WERI-Rb-1 (cell line): ENCODE results near the gene STPG2.

Experiments
- DNase-seq: peaks from one replicate; pipeline ENCODE4 v3.0.0-alpha.2; 2020
- H3K27ac ChIP-seq: fragments of 250-450 bp; sonication (Bioruptor Pico); 2 replicates; pipeline ENCODE4 v1.5.1; 2020; ENCODE audit warnings: mild to moderate bottlenecking, moderate library complexity
- H3K27me3 ChIP-seq: fragments of 250-450 bp; sonication (Bioruptor Pico); 2 replicates; pipeline ENCODE4 v1.5.1; 2021; ENCODE audit warnings: mild to moderate bottlenecking, low read depth, moderate library complexity; ENCODE audit not compliant: insufficient read depth, severe bottlenecking
- H3K36me3 ChIP-seq: fragments of 250-450 bp; sonication (Bioruptor Pico); 2 replicates; pipeline ENCODE4 v1.5.1; 2020; ENCODE audit warnings: mild to moderate bottlenecking, moderate library complexity
- H3K4me3 ChIP-seq: 2 replicates; pipeline ENCODE4 v1.5.1; 2011; ENCODE audit warnings: low read depth, mild to moderate bottlenecking, control low read depth, low read length
- H3K9me3 ChIP-seq: fragments of 250-450 bp; sonication (Bioruptor Pico); 2 replicates; pipeline ENCODE4 v1.5.1; 2021; ENCODE audit warnings: mild to moderate bottlenecking, moderate library complexity; ENCODE audit not compliant: severe bottlenecking
- TF ChIP-seq, protein P1 (sequence below): IDR thresholded peaks from 2 replicates; pipeline ENCODE4 v1.5.1; 2011; ENCODE audit warnings: low read depth, mild to moderate bottlenecking, control low read depth, inconsistent platforms, low read length

STPG2 gene

DNA sequence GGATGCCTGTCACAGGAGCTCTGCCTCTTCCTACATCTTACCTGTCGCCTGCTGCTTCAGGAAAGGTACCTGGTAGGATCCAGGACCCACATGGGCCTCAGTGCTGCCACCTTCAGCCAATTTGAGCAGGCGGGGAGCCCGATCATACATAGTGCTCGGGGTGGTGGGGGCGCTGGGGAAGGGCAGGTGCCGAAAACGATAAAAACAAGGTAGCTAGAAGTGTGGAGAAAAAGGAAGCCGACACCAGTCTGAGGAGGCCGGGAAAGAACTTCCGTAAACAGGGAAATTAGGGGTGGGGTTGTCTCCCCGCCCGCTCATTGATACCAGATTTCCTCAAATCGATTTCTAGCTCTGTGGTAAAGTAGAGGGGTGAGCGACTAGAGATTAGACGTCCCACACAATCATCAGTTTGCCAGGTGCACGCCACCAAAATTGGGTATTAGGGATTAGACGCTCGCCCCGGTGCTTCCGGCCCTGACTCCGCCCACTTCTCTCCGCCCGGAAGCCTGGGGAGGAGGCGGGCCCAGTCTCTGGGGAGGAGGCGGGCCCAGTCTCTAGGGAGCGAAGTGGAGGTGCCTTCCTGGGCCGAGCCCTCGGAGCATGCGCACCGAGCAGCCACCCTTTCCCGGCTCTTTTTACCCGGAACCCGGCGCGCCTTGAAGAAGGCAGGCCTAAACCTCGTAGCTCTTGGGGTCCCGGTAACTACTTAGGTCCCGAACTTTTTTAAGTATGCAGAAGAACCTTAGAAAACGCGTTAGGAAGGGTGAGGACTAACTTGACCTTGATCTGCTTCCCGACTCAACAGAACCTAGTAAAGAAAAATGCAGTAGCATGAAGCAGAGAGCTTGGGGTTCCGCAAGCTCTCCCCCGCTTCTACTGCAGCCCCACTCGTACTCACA lies at the start of gene STPG2:
Gene STPG2, minus strand, starts transcription at position 476 of the 899 bp plus-strand sequence.
- TF ChIP-seq, protein P1, sequence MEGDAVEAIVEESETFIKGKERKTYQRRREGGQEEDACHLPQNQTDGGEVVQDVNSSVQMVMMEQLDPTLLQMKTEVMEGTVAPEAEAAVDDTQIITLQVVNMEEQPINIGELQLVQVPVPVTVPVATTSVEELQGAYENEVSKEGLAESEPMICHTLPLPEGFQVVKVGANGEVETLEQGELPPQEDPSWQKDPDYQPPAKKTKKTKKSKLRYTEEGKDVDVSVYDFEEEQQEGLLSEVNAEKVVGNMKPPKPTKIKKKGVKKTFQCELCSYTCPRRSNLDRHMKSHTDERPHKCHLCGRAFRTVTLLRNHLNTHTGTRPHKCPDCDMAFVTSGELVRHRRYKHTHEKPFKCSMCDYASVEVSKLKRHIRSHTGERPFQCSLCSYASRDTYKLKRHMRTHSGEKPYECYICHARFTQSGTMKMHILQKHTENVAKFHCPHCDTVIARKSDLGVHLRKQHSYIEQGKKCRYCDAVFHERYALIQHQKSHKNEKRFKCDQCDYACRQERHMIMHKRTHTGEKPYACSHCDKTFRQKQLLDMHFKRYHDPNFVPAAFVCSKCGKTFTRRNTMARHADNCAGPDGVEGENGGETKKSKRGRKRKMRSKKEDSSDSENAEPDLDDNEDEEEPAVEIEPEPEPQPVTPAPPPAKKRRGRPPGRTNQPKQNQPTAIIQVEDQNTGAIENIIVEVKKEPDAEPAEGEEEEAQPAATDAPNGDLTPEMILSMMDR, result peak; percentile 74
- Histone ChIP-seq H3K27ac (peak within 1 kb of the TSS; percentile 91), H3K27me3 (no peaks in the 10 kb centered on the region), H3K9me3 (no peaks in the 10 kb centered on the region), H3K4me3 (peak within 1 kb of the TSS; percentile 89), H3K36me3 (no peaks in the 10 kb centered on the region)
- peak; percentile 98 for DNase-seq

DNA sequence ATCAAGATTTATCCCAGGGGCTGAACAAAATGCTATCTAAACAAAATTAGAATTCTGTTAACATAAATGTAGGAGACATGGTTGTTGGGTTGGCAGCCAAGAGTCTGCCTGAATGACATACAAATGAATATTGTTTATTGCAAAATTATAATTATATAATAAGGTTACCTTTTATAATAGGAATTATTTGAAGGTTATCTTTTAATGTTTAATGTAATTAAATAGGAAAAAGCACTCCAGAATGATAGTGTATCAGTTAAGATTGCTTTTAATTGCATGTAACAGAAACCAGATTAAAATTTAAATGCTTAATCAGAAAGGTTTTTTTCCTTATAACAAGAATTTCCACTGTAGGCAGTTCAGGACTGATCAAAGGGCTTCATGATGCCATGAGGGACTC lies 42.0 kb upstream of the STPG2 start:
- no peaks in the 10 kb centered on the region for H3K36me3 ChIP-seq
- DNase-seq, result no peak
- no peak overlapping the region for H3K4me3 ChIP-seq
- no peaks in the 10 kb centered on the region for H3K27me3 ChIP-seq
- H3K27ac ChIP-seq, result no peak overlapping the region
- TF ChIP-seq, protein P1, result no peak
- H3K9me3 ChIP-seq, result no peaks in the 10 kb centered on the region

GRCh38 chr4:98181809-98182208 lies 38.5 kb upstream of the STPG2 start:
- DNase-seq, result no peak
- H3K9me3 ChIP-seq, result no peaks in the 10 kb centered on the region
- no peaks in the 10 kb centered on the region for H3K36me3 ChIP-seq
- TF ChIP-seq, protein P1, result no peak
- H3K27me3 ChIP-seq, result no peaks in the 10 kb centered on the region
- no peak overlapping the region for H3K27ac ChIP-seq
- no peak overlapping the region for H3K4me3 ChIP-seq

DNA sequence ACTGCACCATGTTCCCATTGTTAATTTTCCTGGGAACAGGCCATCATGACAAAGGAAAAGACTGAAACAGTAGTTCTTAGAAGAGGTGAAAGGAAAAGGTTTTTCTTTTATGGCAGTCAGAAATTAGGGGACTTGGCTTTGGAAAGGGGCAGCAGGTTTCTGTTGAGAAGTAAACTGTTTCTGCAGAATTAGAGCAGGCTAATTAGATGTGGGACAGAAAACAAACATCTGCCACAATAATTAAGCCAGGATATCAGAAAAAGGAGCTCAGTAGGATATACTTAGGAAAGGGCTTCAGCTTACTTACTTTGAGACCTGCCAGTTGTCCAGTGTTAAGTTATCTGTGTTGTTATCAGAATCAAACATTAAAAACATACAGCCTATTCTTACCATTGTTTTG lies 36.7 kb upstream of the STPG2 start:
- no peaks in the 10 kb centered on the region for H3K27me3 ChIP-seq
- H3K27ac ChIP-seq, result no peak overlapping the region
- TF ChIP-seq, protein P1, result no peak
- H3K4me3 ChIP-seq, result no peak overlapping the region
- H3K9me3 ChIP-seq, result no peaks in the 10 kb centered on the region
- no peak for DNase-seq
- H3K36me3 ChIP-seq, result no peaks in the 10 kb centered on the region

- TF ChIP-seq, protein P1, result no peak
- no peak overlapping the region for H3K27ac ChIP-seq
- H3K4me3 ChIP-seq, result no peak overlapping the region
- DNase-seq, result no peak
- H3K27me3 ChIP-seq, result no peaks in the 10 kb centered on the region
- no peaks in the 10 kb centered on the region for H3K9me3 ChIP-seq
- no peaks in the 10 kb centered on the region for H3K36me3 ChIP-seq
Measured at GRCh38 chr4:98176531-98176930, 33.3 kb upstream of the STPG2 start.
